Neural cell (in vitro differentiated cells): ENCODE data around the gene CDO1.

Experiments
- MXI1 ChIP-seq: fragments of 450-650 bp; conservative IDR thresholded peaks from 2 replicates; pipeline ENCODE4 v1.6.1; 2014; ENCODE audit warnings: antibody characterized with exemption, mild to moderate bottlenecking; ENCODE audit not compliant: poor library complexity, severe bottlenecking
- SMC3 ChIP-seq: fragments of 450-650 bp; conservative IDR thresholded peaks from 2 replicates; pipeline ENCODE4 v1.6.1; 2014; ENCODE audit warnings: antibody characterized with exemption, mild to moderate bottlenecking, moderate library complexity; ENCODE audit not compliant: poor library complexity
- TAF1 ChIP-seq: IDR thresholded peaks from 2 replicates; pipeline ENCODE4 v1.6.1; 2012; ENCODE audit warnings: low read depth
- TF ChIP-seq, protein P1 (sequence below): fragments of 450-650 bp; IDR thresholded peaks from 2 replicates; pipeline ENCODE4 v1.5.1; 2014; ENCODE audit warnings: antibody characterized with exemption, mild to moderate bottlenecking, moderate library complexity; ENCODE audit not compliant: poor library complexity, severe bottlenecking

DNA sequence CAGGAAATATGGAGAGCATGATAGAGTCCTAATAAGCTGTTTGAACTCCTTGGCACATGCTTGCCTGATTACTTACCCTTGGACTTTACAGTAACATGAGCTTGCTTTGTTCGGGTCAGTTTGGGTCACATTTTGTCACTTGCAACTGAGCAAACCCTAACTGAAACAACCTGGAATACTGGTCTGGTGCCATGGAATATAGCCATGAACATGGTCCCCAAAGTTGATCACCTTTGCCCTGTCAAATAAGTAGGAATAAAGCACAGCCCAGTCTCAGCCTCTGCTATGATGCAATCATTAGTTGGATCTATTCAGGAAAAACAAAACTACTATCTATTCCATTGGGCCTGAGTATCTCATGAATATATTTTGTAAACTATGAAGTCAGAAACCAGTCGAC is 18.2 kb downstream of the CDO1 start:
- TF ChIP-seq MXI1 (no peak), TAF1 (no peak), SMC3 (no peak)
- TF ChIP-seq, protein P1, sequence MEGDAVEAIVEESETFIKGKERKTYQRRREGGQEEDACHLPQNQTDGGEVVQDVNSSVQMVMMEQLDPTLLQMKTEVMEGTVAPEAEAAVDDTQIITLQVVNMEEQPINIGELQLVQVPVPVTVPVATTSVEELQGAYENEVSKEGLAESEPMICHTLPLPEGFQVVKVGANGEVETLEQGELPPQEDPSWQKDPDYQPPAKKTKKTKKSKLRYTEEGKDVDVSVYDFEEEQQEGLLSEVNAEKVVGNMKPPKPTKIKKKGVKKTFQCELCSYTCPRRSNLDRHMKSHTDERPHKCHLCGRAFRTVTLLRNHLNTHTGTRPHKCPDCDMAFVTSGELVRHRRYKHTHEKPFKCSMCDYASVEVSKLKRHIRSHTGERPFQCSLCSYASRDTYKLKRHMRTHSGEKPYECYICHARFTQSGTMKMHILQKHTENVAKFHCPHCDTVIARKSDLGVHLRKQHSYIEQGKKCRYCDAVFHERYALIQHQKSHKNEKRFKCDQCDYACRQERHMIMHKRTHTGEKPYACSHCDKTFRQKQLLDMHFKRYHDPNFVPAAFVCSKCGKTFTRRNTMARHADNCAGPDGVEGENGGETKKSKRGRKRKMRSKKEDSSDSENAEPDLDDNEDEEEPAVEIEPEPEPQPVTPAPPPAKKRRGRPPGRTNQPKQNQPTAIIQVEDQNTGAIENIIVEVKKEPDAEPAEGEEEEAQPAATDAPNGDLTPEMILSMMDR: no peak
